Hepatocyte (in vitro differentiated cells): ENCODE measurements around the gene RPIA. TPM values are rescaled to one million over a fixed set of nuclear protein-coding genes. Genes with fewer than 3 reads are reported as not detected.
"Not testable (repeated sequence)": the region's sequence is repeated elsewhere in the genome, so short reads cannot be mapped to it uniquely, and the experiment has no call there.

Experiments
- DNase-seq: peaks from one replicate; pipeline ENCODE4 v3.0.0-alpha.2; 2016; ENCODE audit warnings: low spot score
- H2AFZ ChIP-seq: fragments of 200-600 bp; sonication (generic); 2 replicates; pipeline ENCODE4 v1.6.0; 2016; ENCODE audit warnings: antibody characterized with exemption, mild to moderate bottlenecking
- H3K27ac ChIP-seq: fragments of 200-600 bp; sonication (generic); 2 replicates; pipeline ENCODE4 v1.5.1; 2016; ENCODE audit warnings: mild to moderate bottlenecking
- H3K27me3 ChIP-seq: fragments of 200-600 bp; sonication (generic); 2 replicates; pipeline ENCODE4 v1.6.1; 2016
- H3K36me3 ChIP-seq: fragments of 200-600 bp; sonication (generic); replicated peaks from 2 replicates; pipeline ENCODE4 v1.5.1; 2016; ENCODE audit warnings: low read depth; ENCODE audit not compliant: insufficient read depth
- H3K4me1 ChIP-seq: fragments of 200-600 bp; sonication (generic); 2 replicates; pipeline ENCODE4 v1.5.1; 2016; ENCODE audit warnings: mild to moderate bottlenecking, moderate library complexity; ENCODE audit not compliant: insufficient read depth
- H3K4me2 ChIP-seq: fragments of 200-600 bp; sonication (generic); 2 replicates; pipeline ENCODE4 v1.6.0; 2016
- H3K4me3 ChIP-seq: fragments of 200-600 bp; sonication (generic); 2 replicates; pipeline ENCODE4 v1.5.1; 2016; ENCODE audit warnings: mild to moderate bottlenecking
- H3K79me2 ChIP-seq: fragments of 200-600 bp; sonication (generic); 2 replicates; pipeline ENCODE4 v1.6.0; 2017; ENCODE audit warnings: mild to moderate bottlenecking
- H3K9me2 ChIP-seq: fragments of 200-600 bp; sonication (generic); replicated peaks from 2 replicates; pipeline ENCODE4 v1.6.0; 2017; ENCODE audit warnings: mild to moderate bottlenecking; ENCODE audit not compliant: insufficient read depth
- H3K9me3 ChIP-seq: fragments of 200-600 bp; sonication (generic); 2 replicates; pipeline ENCODE4 v1.5.1; 2016; ENCODE audit warnings: low read depth, mild to moderate bottlenecking
- H4K20me1 ChIP-seq: fragments of 200-600 bp; sonication (generic); 2 replicates; pipeline ENCODE4 v1.6.0; 2016; ENCODE audit warnings: mild to moderate bottlenecking; ENCODE audit not compliant: insufficient read depth, poor library complexity, severe bottlenecking
- EZH2 ChIP-seq: fragments of 200-600 bp; sonication (generic); IDR thresholded peaks from 2 replicates; pipeline ENCODE4 v1.6.1; 2016; ENCODE audit warnings: antibody characterized with exemption, mild to moderate bottlenecking, borderline replicate concordance
- EZH2phosphoT487 ChIP-seq: fragments of 200-600 bp; sonication (generic); IDR thresholded peaks from one replicate; pipeline ENCODE4 v1.6.1; 2018; ENCODE audit warnings: antibody characterized with exemption, mild to moderate bottlenecking, low read depth, moderate library complexity; ENCODE audit not compliant: unreplicated experiment, severe bottlenecking
- WGBS: methylation state at CpG from one replicate; pipeline ENCODE4 v1.1.6; 2016; ENCODE audit warnings: low lambda C conversion rate; ENCODE audit errors: missing lambda C conversion rate; 5-methylcytosine and 5-hydroxymethylcytosine counted together
- polyA plus RNA-seq: library from polyadenylated mRNA; unstranded; fragments of >200 nt; fragmentation: Nextera tagmentation; extraction: Ambion mirVana; gene quantifications from 2 replicates; pipeline ENCODE4 v1.2.1, GENCODE V29; 2016
- total RNA-seq: library from RNA; depleted of rRNA; stranded (reverse); fragments of >200 nt; gene quantifications from 2 replicates; pipeline ENCODE4 v1.2.3, GENCODE V29; 2014
- TF ChIP-seq, protein P1 (sequence below): fragments of 200-600 bp; sonication (generic); IDR thresholded peaks from 2 replicates; pipeline ENCODE4 v1.5.1; 2016; ENCODE audit warnings: antibody characterized with exemption, mild to moderate bottlenecking; ENCODE audit not compliant: poor library complexity

Gene RPIA
- total and polyA plus RNA-seq, 2 experiments from 2014 or later = 7.0 to 17.6 TPM

GRCh38 chr2:88757025-88757424 lies 65.6 kb downstream of the RPIA start:
- DNase-seq = no peak
- no peaks in the 10 kb centered on the region for H3K4me1 ChIP-seq
- no peak for TF ChIP-seq EZH2phosphoT487
- TF ChIP-seq, protein P1, sequence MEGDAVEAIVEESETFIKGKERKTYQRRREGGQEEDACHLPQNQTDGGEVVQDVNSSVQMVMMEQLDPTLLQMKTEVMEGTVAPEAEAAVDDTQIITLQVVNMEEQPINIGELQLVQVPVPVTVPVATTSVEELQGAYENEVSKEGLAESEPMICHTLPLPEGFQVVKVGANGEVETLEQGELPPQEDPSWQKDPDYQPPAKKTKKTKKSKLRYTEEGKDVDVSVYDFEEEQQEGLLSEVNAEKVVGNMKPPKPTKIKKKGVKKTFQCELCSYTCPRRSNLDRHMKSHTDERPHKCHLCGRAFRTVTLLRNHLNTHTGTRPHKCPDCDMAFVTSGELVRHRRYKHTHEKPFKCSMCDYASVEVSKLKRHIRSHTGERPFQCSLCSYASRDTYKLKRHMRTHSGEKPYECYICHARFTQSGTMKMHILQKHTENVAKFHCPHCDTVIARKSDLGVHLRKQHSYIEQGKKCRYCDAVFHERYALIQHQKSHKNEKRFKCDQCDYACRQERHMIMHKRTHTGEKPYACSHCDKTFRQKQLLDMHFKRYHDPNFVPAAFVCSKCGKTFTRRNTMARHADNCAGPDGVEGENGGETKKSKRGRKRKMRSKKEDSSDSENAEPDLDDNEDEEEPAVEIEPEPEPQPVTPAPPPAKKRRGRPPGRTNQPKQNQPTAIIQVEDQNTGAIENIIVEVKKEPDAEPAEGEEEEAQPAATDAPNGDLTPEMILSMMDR = no peak
- TF ChIP-seq EZH2 = no peak
- H2AFZ ChIP-seq = no peak overlapping the region
- no peak overlapping the region for H3K4me2 ChIP-seq
- WGBS = 95% methylated on average over 8 of the region's 8 CpGs
- no peaks in the 10 kb centered on the region for H3K9me3 ChIP-seq
- H3K27ac ChIP-seq = no peak overlapping the region
- H3K4me3 ChIP-seq = no peak overlapping the region
- no peaks in the 10 kb centered on the region for H3K79me2 ChIP-seq
- H4K20me1 ChIP-seq = no peaks in the 10 kb centered on the region
- no peaks in the 10 kb centered on the region for H3K9me2 ChIP-seq
- H3K27me3 ChIP-seq = no peaks in the 10 kb centered on the region
- H3K36me3 ChIP-seq = no peaks in the 10 kb centered on the region

DNA sequence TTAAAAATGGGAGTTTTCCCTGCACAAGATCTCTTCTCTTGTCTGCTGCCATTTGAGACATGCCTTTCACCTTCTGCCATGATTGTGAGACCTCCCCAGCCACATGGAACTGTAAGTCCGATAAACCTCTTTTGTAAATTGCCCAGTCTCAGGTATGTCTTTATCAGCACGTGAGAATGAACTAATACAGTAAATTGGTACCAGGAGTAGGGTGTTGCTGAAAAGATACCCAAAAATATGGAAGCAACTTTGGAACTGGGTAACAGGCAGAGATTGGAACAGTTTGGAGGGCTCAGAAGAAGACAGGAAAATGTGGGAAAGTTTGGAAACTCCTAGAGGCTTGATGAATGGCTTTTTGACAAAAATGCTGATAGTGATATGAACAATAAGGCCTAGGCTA lies 67.2 kb downstream of the RPIA start:
- DNase-seq, H4K20me1 ChIP-seq: not testable (repeated sequence)
- WGBS = 74% methylated on average over 2 of the region's 2 CpGs

DNA sequence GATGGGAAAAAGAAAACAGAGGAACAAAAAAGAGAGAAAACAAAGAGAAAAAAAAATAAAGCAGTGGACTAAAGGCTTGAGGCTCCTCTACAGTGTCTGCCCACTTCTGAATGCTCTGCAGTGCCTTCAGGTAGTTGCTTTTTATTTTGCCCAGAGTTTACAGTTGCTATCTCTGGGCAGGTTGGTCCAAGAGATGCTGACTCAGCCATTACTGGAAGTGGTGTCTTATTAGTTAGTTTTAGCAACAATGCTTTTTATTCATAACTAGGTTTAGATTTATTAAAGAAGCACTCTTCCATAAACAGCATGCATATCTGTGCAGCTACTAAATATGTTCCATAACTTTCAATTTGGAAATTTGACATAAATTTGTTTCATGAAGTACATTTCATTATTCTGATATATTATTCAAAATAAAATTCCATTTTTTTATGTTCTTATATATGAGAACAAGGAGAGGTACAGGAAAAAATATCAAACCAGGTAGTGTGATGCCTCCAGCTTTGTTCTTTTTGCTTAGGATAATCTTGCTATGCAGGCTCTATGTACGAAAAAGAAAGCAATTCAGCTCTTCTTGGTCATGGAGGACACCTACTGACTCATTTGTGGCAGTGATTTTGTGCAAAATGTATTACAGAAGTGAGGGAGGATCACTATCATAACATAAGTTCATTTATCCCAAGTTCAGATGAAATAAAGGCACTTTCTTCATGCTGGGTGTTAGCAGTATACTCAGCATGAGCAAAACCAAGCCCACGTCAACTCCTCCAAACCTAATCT lies 69.5 kb downstream of the RPIA start:
- DNase-seq = no peak
- TF ChIP-seq EZH2phosphoT487 (no peak), EZH2 (no peak)
- TF ChIP-seq, protein P1 = no peak
- WGBS = 64% methylated on average over 2 of the region's 2 CpGs

More for the DNA sequence above, 67.2 kb downstream of the RPIA start:
- not testable (repeated sequence) for H3K36me3 ChIP-seq, H2AFZ ChIP-seq, H3K4me2 ChIP-seq, H3K9me2 ChIP-seq, H3K4me1 ChIP-seq, H3K79me2 ChIP-seq, H3K27me3 ChIP-seq, H3K4me3 ChIP-seq, H3K9me3 ChIP-seq, H3K27ac ChIP-seq

DNA sequence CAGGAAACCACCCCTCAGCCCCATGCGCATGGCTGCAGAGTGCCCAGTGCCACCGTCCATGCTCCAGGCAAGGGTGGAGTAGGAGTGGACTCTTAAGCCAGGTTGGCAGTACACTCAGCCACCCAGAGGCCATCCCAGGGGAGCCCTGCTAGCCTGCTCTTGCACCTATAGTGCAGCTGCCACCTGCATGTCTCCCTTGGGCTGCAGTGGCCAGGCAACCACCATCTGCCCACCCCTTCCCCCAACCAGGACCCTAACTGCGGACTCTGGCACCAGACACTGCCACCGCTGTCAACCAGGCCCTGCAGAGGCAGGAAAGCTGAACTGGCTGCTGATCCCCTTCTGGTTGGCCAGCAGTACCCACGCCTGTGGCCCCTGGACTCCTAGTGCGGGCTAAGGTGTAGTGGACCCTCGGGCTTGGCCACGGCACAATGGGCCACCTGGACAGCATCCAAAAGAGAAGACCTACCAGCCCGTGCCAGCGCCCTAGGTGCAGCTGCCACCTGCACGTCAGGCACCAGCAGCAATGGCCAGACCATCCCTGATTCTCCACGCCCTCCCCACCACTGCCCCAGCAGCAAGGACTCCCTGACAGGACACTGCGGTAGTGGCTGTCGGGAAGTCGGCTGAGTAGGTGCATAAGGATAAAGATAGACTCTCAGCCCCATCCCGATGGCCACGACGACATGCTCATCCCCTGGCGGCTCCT lies 72.8 kb downstream of the RPIA start:
- Histone ChIP-seq H3K27ac (no peak overlapping the region), H3K4me2 (no peak overlapping the region), H3K4me1 (no peaks in the 10 kb centered on the region), H3K4me3 (no peak overlapping the region), H2AFZ (no peak overlapping the region), H3K79me2 (no peaks in the 10 kb centered on the region), H3K36me3 (no peaks in the 10 kb centered on the region), H3K9me2 (no peaks in the 10 kb centered on the region), H4K20me1 (no peaks in the 10 kb centered on the region), H3K27me3 (peaks cover 12% of the 10 kb centered on the region), H3K9me3 (no peaks in the 10 kb centered on the region)
- TF ChIP-seq, protein P1 = no peak
- TF ChIP-seq EZH2phosphoT487 (no peak), EZH2 (no peak)
- DNase-seq = no peak
- 83% methylated on average over 19 of the region's 19 CpGs for WGBS

More for the DNA sequence above, 69.5 kb downstream of the RPIA start:
- Histone ChIP-seq H3K9me2 (no peaks in the 10 kb centered on the region), H3K27me3 (peaks cover 6% of the 10 kb centered on the region), H3K27ac (no peak overlapping the region), H3K4me1 (no peaks in the 10 kb centered on the region), H3K79me2 (no peaks in the 10 kb centered on the region), H3K9me3 (no peaks in the 10 kb centered on the region), H4K20me1 (no peaks in the 10 kb centered on the region), H2AFZ (no peak overlapping the region), H3K36me3 (no peaks in the 10 kb centered on the region), H3K4me2 (no peak overlapping the region), H3K4me3 (no peak overlapping the region)
